Germinal center (tissue), 1 donor: ENCODE results near the gene HOXB4.
A peak's percentile ranks its signal among the peaks of the same experiment; 100 is the strongest.

Source experiments
- DNase-seq: peaks from one replicate; pipeline ENCODE4 v3.0.0; 2012; ENCODE audit warnings: mixed read lengths, low spot score

Gene HOXB4

GRCh38 chr17:48589831-48590606, 11.9 kb upstream of the HOXB4 start, which contains the start of gene HOXB3:
HOXB3 (minus strand) TSS chr17:48590241; CDS start chr17:48552474, 37,767 bp downstream.
- no peak for DNase-seq

- DNase-seq: no peak
These were observed 11.1 kb upstream of the HOXB4 start for GRCh38 chr17:48589060-48589830.

- no peak for DNase-seq
These were observed 10.4 kb upstream of the HOXB4 start for GRCh38 chr17:48588528-48588927.

GRCh38 chr17:48588074-48588415, 9.9 kb upstream of the HOXB4 start:
- DNase-seq: no peak

GRCh38 chr17:48587276-48588073, 9.3 kb upstream of the HOXB4 start:
- no peak for DNase-seq

GRCh38 chr17:48586355-48587258, 8.5 kb upstream of the HOXB4 start:
- peak; percentile 42 for DNase-seq

GRCh38 chr17:48584223-48584741, 6.1 kb upstream of the HOXB4 start:
- DNase-seq: no peak

- no peak for DNase-seq
These were observed 5.6 kb upstream of the HOXB4 start for GRCh38 chr17:48583708-48584222.

- DNase-seq: no peak
These were observed 4.6 kb upstream of the HOXB4 start for GRCh38 chr17:48582750-48583069.

GRCh38 chr17:48579760-48580554, 1.8 kb upstream of the HOXB4 start:
- DNase-seq: no peak

- DNase-seq: no peak
These were observed 1.3 kb upstream of the HOXB4 start for GRCh38 chr17:48579471-48579759.

GRCh38 chr17:48578616-48579470, 693 bp upstream of the HOXB4 start:
- DNase-seq: peak; percentile 46

- DNase-seq: peak; percentile 40
These were observed 712 bp downstream of the HOXB4 start for GRCh38 chr17:48577330-48577945.

- no peak for DNase-seq
These were observed 1.5 kb downstream of the HOXB4 start for GRCh38 chr17:48576479-48577309.

- no peak for DNase-seq
These were observed 2.3 kb downstream of the HOXB4 start for GRCh38 chr17:48575673-48576478.

GRCh38 chr17:48575066-48575582, 3.0 kb downstream of the HOXB4 start:
- DNase-seq: no peak

GRCh38 chr17:48574505-48575065, 3.6 kb downstream of the HOXB4 start:
- DNase-seq: no peak
